Activated CD8-positive, alpha-beta memory T cell treated with anti-CD3 and anti-CD28 coated beads for 1 hour (primary cell): ENCODE results near the gene KCNA1.

Experiments used
- DNase-seq, 2 donors: peaks; one replicate each; pipeline ENCODE4 v3.0.0-alpha.2; 2020; ENCODE audit warnings: low read depth in 1 of 2; ENCODE audit errors: extremely low read depth in 1 of 2

KCNA1 gene

DNA sequence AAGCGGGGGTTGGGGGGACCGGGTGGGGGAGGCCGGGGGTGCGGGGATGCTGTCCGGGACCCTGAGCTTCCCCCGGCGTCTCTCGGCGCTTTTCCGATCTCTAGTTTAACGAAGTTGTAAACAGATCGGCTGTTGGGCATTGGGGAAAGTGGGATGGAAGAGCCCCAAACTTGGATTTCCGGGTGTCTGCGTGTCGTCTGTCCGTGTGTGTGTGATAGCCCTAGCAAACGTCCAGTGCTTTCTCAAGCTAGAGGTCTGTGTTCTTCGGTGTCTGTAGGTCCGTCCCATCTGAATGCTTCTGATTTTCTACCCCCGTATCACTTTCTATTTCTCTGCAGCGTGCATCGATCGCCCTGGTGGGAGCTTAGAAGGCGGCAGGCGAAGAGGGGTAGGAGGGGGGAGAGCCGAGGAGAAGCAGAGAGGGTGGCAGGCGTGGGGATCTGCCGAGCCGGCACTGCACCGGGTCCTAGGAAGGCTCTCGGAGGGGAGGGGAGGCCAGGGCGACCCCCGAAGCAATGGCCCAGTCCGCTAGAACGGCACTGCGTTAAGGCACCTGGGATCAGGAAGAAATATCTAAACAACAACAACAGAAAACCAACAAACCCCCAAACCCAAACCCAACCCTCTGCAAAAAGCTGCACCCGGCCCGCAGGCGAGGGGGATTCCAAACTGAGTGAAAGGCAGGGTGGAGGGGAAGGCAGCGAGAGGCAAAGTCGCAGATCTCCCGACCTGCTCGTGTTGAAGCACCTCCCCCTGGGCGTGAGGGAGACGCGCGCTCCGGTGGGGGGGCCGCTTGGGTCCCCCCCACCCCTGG, 1.0 kb downstream of the KCNA1 start:
- DNase-seq = no peak

DNA sequence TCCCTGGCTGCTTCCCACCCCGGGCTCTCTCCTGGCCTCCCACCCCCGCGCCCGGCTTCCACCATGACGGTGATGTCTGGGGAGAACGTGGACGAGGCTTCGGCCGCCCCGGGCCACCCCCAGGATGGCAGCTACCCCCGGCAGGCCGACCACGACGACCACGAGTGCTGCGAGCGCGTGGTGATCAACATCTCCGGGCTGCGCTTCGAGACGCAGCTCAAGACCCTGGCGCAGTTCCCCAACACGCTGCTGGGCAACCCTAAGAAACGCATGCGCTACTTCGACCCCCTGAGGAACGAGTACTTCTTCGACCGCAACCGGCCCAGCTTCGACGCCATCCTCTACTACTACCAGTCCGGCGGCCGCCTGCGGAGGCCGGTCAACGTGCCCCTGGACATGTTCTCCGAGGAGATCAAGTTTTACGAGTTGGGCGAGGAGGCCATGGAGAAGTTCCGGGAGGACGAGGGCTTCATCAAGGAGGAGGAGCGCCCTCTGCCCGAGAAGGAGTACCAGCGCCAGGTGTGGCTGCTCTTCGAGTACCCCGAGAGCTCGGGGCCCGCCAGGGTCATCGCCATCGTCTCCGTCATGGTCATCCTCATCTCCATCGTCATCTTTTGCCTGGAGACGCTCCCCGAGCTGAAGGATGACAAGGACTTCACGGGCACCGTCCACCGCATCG, 1.8 kb downstream of the KCNA1 start:
- DNase-seq = no peak

DNA sequence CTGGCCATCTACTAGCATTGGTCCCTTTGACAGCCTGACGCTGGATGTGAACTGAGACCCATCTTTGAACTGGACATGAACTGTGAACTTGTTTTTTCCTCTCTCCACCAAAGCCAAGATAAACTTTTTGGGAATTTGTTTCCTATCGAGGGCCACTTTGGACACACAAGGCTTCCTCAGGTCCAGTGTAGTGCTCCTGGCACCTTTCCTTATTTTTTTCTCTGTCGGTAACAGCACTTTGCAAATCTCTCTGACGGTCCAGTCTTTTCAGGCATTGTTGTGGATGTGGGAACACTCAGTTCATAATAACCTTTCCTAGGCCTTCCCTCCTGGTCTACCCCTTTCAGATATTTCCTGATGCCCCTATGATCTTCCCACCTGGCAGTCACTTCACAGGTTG, 5.0 kb downstream of the KCNA1 start:
- no peak for DNase-seq

DNA sequence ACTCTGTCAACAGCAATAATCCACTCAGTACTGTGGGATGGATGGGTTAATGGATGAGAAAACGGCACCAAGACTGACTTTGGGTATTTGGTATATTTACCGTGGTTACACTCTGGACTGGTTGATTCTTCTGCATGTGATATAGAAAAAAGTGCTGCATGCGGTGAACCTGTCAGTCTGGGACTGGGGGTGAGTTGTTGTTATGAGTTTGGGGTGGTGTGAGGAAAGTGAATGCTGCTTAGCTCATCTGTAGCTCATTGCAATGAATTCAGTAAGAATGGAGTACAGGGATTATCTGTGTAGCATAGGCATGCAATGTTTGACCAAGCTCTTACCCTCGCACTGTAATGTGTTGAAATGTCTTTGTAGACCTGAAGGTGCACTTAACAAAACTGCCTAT, 6.0 kb downstream of the KCNA1 start:
- no peak for DNase-seq

DNA sequence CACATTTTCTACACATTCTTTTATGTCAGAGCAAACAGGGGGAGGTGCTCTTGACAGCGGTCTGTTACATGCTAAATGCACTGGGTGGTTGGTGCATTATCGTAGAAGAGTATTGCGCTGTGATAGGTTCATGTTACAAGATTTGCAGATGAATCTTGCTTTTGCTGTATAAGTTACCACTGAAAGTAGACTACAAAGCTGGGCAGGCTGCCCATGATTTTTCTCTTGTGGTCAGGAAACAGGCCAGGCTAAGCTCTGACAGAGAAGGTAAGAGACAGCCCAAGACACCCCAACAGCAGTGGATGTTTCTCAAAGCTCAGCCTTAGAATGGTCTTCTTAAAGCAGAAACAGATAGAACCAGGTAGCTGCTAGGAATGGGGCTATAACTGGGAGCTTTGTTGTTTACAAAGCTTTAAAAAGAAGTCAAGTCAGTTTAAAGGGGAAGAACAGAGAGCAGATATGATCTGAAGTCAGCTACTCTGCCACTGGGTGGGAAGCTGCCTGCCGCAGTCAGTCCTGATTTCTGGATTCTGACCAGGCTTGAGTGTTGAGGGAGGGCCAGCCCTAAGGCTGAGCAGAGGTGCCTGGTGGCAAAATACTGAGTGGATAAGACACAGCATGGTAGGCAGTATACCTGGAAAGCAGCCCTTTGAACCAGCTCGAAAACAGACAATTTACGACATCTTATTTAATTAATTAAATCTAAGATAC, 9.4 kb downstream of the KCNA1 start:
- DNase-seq = no peak

DNA sequence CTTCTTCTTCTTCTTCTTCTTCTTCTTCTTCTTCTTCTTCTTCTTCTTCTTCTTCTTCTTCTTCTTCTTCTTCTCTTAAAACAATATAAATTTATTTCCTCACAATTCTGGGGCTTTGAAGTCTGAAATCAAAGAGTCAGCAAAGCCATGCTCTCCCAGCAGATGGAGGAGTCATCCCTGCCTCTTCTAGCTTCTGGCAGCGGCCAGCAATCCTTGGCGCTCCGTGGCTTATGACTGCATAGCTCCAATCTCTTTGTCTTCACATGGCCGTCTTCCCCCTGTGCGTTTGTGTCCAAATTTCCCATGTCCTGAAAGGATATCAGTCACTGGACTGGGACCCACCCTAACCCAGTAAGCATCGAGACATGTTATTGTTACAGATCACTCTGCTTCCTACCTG, 22.9 kb downstream of the KCNA1 start:
- no peak for DNase-seq

DNA sequence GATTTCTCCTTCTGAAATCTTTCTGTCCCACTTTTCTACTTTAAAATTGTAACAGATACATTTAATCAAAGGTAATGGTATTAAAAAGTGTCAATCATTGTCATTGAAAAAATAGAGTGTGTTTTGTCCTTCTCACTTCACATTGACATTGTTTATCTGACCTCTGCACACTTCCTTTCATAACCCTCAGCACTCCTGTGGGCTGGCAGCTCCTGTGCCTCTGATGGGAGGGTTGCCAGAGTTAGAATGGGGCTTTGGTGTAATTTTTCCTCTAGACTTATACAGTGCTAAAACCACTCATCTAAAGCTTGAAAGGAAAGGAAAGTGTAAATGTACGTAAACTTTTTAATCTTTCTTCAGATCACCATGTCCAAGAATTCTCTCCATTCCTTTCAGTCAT, 23.7 kb downstream of the KCNA1 start:
- no peak for DNase-seq

DNA sequence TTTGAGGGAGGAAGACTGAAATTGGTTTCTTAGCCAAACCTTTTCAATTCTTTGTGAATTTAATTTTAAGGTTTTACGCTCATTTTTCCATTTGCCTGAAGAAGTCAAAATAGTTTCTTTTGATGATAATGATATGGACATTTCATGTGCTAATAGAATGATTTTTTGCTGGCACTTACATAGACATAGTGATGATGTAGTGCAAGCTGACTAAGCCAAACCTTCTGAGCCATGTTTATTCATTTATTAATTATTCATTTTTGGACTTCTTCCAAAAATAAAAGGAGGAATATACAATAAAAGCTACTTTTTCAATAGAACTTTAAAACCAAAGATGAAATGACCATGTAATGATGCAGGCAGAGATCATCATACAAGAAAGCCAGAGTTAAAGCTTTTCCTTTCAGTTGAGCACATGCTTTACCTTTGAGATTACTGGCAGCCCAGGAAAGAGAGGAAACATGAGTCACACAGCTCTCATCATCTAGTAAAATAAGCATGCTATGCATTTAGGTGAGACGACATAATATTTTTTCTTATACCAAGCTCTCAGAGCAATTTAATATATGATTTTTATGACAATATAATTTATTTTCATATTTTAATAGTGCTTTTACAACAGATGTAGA, 24.8 kb downstream of the KCNA1 start:
- no peak for DNase-seq

DNA sequence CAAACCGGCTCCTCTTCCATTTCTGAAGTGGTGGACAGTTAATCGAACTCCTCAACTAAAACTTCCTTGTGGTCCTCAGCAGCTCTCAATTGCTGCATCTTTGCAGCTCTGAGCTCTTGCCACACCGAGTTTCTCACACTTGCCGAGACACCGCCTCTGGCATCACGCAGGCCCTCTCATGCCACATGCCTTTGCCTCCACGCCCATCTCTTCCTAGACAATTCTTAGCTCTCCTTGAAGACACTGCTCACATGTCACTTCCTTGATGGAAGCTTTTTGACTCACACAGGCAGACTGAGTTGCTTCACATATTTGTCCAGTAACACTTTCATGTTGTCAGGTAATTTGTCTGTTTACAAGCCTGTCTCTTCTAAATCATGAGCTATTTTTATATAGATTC, 29.2 kb downstream of the KCNA1 start:
- no peak for DNase-seq

DNA sequence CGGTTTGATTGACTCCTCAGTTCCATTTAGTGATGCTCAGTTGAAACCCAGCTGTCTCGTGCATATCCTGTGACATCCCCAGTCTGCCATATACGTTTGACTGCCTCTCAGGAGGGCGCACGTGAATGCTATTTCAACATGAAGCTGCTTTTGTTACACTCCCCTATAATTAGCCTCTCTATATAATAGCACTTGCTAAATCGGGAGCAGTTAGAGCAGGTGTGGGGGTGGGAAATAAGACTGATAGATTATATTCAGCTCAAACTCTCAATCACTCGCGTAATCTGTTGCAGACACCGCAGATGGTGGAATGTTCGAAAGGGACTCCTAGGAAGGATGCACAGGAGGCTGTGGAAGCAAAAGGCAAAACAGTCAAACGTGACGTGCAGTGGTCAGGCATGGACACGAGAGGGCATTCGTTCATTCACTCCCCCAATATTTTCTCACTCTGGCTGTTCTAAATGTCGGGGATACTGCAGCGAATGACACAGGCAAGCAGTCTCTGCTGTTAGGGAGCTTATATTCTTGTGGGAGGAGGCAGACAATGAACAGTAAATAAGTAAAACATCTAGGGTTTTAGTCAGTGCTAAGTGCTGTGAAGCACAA, 29.8 kb downstream of the KCNA1 start:
- DNase-seq = no peak

DNA sequence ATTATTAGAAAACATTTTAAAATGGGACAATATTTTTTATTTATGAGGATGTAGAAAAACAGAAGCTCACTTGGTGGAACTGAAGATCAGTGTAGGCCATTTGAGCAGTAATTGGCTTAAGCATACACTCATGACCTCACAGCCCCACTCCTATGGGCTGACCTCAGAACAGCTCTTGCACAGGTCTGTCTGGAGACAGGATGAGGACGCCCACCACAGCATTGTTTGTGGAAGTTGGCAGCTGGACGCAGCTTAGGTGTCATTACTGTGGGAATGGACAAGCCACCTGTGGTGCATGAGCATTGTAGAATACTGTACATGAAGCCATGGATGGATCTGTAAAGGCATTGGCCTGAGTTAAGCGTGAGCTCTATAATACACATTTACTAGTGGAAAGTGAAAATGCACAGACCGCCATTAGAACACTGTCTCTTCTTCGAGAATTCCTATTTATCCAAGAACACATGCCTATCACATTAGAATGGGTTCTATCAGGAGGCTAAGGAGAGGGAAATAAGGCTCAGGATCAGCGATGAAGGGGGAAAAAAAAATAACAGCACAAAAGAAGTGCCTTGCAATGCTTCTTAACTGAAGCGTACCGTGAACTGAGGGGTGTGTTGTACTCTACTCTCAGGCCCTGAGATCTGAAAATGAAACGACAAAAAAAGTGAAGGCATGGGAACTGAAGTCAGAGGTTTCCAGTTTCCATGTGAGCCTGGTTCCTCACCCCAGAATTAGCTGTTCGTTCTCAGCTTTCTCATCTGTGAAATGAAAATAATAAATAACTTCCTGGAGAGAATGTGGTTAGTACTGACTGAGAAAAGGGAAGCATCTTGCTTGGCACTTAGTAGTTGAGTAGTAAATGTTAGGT, 33.6 kb downstream of the KCNA1 start:
- DNase-seq = no peak

DNA sequence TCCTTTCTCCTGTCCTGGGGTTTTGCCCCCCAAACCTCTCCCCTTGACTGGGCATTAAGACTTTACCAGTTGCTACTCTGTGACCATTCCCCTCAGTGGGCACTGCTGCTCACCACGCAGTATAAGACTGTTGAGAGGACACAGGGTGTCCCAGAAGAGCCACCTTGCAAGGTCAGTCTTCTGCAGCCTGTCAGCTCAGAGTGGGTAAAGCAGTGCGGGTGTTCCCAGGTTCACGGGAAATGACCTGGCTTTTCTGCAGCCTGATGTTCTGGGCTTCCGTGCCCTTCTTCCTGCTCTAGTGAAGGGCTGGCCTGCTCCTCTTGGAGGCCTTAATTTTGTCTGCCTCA, 34.2 kb downstream of the KCNA1 start:
- no peak for DNase-seq

DNA sequence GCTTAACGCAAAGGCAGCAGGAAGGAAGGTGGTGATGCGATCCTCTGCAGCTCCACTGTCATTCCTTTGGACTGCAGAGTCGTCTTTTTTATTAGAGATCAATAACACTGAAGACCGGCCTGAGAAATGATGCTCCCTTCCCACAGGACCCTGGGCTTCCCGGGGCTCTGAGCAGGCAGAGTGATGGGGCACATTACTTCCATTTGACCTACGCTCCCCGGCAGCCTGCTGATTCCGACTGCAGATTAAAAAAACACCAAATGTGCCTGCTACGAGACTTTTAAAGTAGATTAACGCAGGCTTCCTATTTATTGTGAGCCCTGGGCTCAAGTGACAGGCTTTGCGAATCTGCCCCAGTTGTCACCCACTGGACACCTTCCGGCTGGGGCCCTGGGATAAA, 37.5 kb downstream of the KCNA1 start:
- DNase-seq = no peak

DNA sequence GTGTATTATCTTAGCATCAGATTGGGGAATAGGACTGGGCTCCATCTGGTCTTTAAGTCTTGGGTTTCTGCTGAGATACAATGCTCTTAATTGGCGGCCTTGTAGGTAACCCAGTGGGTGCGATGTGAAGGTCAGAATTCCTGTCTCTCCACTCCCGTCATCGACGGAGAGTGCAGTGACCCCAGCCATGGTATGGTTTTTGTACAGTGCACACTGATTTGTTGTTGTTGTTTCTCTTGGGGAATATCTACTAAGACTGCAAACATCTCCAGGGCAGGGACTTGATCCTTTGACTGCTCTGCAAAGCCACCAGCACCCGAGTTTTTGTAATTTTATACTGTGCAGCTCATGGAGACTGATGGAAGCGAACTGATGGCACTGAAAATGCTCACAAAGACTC, 41.4 kb downstream of the KCNA1 start:
- DNase-seq = no peak

DNA sequence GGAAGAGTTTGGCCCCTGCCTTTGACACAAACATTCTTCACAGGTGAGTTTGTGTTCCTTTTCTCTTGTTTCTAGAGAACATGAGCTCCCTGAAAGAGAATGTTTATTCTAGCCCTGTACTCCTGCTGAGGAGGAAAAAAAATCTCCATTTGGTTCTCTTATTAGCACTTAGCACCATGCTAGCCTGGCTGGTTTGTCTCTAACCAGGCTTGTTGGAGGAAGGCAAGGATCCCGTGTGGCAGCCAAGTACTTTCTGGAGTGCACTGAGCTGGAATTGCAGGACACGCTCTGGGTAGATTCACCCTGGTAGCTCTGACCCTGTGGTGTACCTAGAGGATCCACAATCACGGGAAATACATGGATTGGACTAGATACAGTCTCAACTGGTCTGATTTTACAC, 41.9 kb downstream of the KCNA1 start:
- no peak for DNase-seq

DNA sequence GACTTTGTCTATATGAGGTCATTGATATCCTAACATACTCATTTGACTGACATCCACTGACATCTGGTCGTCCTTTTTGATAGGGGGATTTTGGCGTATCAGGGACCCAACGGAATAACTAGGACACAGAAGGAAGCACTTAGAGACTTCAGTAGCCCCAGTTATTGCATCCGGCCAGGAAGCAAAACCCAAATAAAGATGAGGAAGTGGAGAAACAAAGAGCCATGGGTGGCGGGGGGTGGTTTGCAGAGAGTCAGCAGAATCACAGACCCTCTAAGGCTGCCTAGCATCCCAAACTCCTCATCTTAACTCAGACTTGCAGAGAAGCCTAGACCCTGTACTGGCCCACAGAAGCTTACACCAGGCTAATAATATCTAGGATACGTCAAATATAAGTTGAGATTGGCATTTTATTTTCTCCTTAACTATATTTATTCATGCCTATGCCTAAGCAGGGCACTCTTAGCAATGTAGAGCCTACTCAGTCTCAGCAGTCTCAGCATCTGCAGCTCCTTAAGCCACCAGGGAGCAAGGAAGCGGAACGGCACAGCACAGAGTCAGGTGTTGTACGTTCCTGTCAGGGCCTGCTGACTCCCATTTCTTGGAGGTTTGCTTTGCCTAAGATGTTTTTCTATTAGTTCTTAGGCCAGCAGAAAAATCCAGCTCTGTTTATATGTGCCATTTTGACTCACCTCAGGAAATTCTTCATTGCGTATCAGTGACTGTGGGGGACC, 45.1 kb downstream of the KCNA1 start:
- no peak for DNase-seq

DNA sequence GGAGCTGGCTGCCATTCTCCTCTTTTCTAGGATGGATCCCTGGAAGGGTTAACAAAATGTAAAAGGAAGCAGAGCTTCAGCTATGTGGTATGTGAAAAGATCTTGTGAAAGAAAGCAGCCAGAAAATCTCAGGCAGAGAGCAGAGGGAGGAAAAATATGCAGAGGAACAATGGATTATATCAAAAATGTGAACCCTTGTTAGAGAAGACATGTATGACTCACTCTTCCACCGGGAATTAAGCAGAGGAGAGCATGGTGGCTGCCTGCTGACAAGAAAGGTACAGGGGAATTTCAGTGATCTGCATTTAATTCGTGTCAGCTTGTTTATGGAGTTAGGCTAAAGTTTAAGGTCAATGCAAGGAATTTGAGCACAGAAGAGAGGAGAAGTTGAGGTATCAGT, 46.3 kb downstream of the KCNA1 start:
- no peak for DNase-seq

DNA sequence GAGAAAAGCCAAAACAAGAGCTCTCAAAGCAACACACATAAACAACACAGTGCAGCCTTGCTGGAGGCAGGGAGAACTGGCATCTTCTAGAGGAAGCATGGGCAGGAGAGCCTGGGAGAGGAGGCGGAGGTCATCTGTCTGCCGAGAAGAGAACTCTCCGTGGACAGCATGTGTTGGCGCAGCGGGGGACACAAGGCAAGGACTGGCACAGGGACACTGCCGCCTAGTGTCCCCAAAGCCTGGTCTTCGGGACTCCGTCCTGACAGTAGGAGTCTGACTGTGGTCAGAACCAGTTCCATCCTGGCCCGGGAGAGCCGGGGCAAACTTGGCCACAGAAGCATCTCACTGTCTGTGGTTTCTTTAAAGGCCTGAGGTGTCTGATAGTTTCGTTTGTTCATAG, 47.3 kb downstream of the KCNA1 start:
- no peak for DNase-seq

DNA sequence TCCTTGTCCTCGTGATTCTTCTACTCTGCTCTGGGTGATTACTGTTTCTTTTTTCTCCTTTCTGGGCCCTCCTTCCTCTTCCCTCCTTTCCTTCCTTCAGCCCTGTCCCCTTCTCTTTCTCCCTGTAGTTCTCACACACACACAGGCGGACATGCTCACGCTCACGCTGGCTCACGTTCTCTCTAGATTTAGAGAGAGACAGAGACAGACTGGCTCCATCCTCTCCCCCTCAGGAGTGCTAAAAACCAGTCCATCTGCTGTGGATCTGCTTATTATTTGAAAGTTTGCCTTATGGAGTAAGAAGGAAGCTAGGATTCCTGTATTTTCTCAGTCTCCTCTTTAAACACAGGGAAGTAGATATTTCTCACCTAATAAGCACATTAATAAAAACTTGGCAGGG, 48.1 kb downstream of the KCNA1 start:
- DNase-seq = no peak
